ENCODE results near the gene CDK5RAP3. TPM values are rescaled to one million over a fixed set of nuclear protein-coding genes. Genes with fewer than 3 reads are reported as not detected.

CDK5RAP3 gene
- total and polyA plus RNA-seq, 2 of the 13 experiments (the other 11 are each of a cell fraction or from before 2014, with no cell fraction given) = 128 to 154 TPM

GRCh38 chr17:48023400-48024148 is 52.7 kb downstream of the CDK5RAP3 start (continued):
- TF ChIP-seq ZSCAN29 (CRISPR knock-in tag; conservative IDR thresholded peaks at IDR 0.05) (0 out of 2 replicates have a peak, but pooled peaks have one; percentile 34), TRIM24 (CRISPR knock-in tag; IDR thresholded peaks at IDR 0.05) (no peak), SIN3A (IDR thresholded peaks at IDR 0.05; ENCODE audit: borderline replicate concordance, low read depth, low read length) (peak; percentile 49; the same call in 1 of the 2 replicates), GABPB1 (CRISPR knock-in tag; IDR thresholded peaks at IDR 0.05) (peak; percentile 61; the same call in 1 of the 2 replicates), IKZF4 (CRISPR knock-in tag; IDR thresholded peaks at IDR 0.05; ENCODE audit: borderline replicate concordance, low read depth, not compliant biosample characterization) (peak; percentile 24), JUN (CRISPR knock-in tag; IDR thresholded peaks at IDR 0.05) (0 out of 2 replicates have a peak, but pooled peaks have one; percentile 14), ZNF12 (CRISPR knock-in tag; IDR thresholded peaks at IDR 0.05) (peak; percentile 54; the same call in 1 of the 2 replicates), SKI (IDR thresholded peaks at IDR 0.05; ENCODE audit: partially characterized antibody) (no peak), THAP11 (CRISPR knock-in tag; IDR thresholded peaks at IDR 0.05) (no peak), CAMTA2 (CRISPR knock-in tag; IDR thresholded peaks at IDR 0.05; ENCODE audit: borderline replicate concordance) (no peak), GFI1 (CRISPR knock-in tag; IDR thresholded peaks at IDR 0.05; ENCODE audit: borderline replicate concordance) (peak; percentile 38; the same call in 1 of the 2 replicates), ZNF629 (CRISPR knock-in tag; conservative IDR thresholded peaks at IDR 0.05) (no peak), DNMT1 (CRISPR knock-in tag; IDR thresholded peaks at IDR 0.05) (no peak), RCOR2 (CRISPR knock-in tag; IDR thresholded peaks at IDR 0.05) (no peak), ZKSCAN1 (IDR thresholded peaks at IDR 0.05; ENCODE audit: low read length) (no peak), ZNF335 (CRISPR knock-in tag; IDR thresholded peaks at IDR 0.05) (no peak), PATZ1 (CRISPR knock-in tag; IDR thresholded peaks at IDR 0.05) (peak; percentile 45), ZNF605 (CRISPR knock-in tag; IDR thresholded peaks at IDR 0.05) (0 out of 2 replicates have a peak, but pooled peaks have one; percentile 53)
- TF ChIP-seq, protein P1, sequence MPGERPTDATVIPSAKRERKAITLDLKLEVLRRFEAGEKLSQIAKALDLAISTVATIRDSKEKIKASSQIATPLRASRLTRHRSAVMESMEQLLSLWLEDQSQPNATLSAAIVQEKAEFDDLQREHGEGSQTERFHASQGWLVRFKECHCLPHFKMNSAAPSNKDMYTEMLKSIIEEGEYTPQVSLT (CRISPR knock-in tag; IDR thresholded peaks at IDR 0.05; ENCODE audit: borderline replicate concordance, low read depth) = no peak
- TF ChIP-seq, protein P2, sequence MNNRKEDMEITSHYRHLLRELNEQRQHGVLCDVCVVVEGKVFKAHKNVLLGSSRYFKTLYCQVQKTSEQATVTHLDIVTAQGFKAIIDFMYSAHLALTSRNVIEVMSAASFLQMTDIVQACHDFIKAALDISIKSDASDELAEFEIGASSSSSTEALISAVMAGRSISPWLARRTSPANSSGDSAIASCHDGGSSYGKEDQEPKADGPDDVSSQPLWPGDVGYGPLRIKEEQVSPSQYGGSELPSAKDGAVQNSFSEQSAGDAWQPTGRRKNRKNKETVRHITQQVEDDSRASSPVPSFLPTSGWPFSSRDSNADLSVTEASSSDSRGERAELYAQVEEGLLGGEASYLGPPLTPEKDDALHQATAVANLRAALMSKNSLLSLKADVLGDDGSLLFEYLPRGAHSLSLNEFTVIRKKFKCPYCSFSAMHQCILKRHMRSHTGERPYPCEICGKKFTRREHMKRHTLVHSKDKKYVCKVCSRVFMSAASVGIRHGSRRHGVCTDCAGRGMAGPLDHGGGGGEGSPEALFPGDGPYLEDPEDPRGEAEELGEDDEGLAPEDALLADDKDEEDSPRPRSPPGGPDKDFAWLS (CRISPR knock-in tag; IDR thresholded peaks at IDR 0.05; ENCODE audit: borderline replicate concordance) = peak; percentile 31; the same call in 1 of the 2 replicates
- TF ChIP-seq, protein P3, sequence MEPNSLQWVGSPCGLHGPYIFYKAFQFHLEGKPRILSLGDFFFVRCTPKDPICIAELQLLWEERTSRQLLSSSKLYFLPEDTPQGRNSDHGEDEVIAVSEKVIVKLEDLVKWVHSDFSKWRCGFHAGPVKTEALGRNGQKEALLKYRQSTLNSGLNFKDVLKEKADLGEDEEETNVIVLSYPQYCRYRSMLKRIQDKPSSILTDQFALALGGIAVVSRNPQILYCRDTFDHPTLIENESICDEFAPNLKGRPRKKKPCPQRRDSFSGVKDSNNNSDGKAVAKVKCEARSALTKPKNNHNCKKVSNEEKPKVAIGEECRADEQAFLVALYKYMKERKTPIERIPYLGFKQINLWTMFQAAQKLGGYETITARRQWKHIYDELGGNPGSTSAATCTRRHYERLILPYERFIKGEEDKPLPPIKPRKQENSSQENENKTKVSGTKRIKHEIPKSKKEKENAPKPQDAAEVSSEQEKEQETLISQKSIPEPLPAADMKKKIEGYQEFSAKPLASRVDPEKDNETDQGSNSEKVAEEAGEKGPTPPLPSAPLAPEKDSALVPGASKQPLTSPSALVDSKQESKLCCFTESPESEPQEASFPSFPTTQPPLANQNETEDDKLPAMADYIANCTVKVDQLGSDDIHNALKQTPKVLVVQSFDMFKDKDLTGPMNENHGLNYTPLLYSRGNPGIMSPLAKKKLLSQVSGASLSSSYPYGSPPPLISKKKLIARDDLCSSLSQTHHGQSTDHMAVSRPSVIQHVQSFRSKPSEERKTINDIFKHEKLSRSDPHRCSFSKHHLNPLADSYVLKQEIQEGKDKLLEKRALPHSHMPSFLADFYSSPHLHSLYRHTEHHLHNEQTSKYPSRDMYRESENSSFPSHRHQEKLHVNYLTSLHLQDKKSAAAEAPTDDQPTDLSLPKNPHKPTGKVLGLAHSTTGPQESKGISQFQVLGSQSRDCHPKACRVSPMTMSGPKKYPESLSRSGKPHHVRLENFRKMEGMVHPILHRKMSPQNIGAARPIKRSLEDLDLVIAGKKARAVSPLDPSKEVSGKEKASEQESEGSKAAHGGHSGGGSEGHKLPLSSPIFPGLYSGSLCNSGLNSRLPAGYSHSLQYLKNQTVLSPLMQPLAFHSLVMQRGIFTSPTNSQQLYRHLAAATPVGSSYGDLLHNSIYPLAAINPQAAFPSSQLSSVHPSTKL (CRISPR knock-in tag; IDR thresholded peaks at IDR 0.05) = 0 out of 2 replicates have a peak, but pooled peaks have one; percentile 6
